Memory B cell (primary cell): ENCODE results near the gene DCDC1.

Experiments
- ATAC-seq: fragments of 150-1000 bp; cut with Tn5 transposase; 2 replicates; pipeline ENCODE4 v1.10.0; 2021; ENCODE audit warnings: low read depth, mild to moderate bottlenecking, moderate library complexity
- DNase-seq, 2 donors: peaks; one replicate each; pipeline ENCODE4 v3.0.0; 2022; ENCODE audit warnings: low spot score in 2 of 2
- H3K27ac Mint-ChIP-seq: one replicate; pipeline ENCODE4 v1.8.0; 2022; ENCODE audit warnings: mild to moderate bottlenecking, moderate library complexity, mixed read lengths
- H3K27me3 Mint-ChIP-seq: one replicate; pipeline ENCODE4 v1.8.0; 2022; ENCODE audit warnings: mixed read lengths
- H3K36me3 Mint-ChIP-seq: one replicate; pipeline ENCODE4 v1.8.0; 2022; ENCODE audit warnings: mild to moderate bottlenecking, mixed read lengths
- H3K4me1 Mint-ChIP-seq: one replicate; pipeline ENCODE4 v1.8.0; 2022; ENCODE audit warnings: mixed read lengths
- H3K4me3 Mint-ChIP-seq: one replicate; pipeline ENCODE4 v1.8.0; 2022; ENCODE audit warnings: mild to moderate bottlenecking, moderate library complexity, mixed read lengths
- H3K9me3 Mint-ChIP-seq: one replicate; pipeline ENCODE4 v1.8.0; 2022; ENCODE audit warnings: mixed read lengths

Gene DCDC1

GRCh38 chr11:30853439-30853838 lies 516.1 kb downstream of the DCDC1 start:
- DNase-seq (no peak), ATAC-seq (no peak)
- Mint-ChIP-seq H3K36me3 (no peaks in the 10 kb centered on the region), H3K4me1 (no peaks in the 10 kb centered on the region), H3K27me3 (no peaks in the 10 kb centered on the region), H3K4me3 (no peak overlapping the region), H3K27ac (no peak overlapping the region), H3K9me3 (no peaks in the 10 kb centered on the region)

- ATAC-seq: no peak
- no peaks in the 10 kb centered on the region for H3K36me3 Mint-ChIP-seq
- H3K4me3 Mint-ChIP-seq: no peak overlapping the region
These were observed 516.9 kb downstream of the DCDC1 start for GRCh38 chr11:30852645-30853044.

DNA sequence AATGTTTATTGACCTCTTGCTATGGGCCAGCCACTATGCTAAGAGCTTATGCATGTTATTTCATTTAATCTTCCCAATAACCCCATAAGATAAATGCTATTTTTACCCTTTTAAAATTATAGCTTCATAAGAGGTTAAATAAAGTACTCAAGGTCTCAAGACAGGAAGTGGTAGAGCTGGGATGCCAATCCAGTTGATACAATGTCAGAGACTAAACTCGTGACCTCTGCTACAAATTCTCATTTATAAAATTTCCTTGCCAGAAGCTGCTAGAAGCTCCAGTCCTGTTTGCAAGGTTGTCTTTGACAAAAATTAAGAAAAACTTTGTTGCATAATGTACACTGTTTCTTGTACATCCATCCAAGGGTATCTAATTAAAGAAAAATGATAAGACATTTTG lies 517.4 kb downstream of the DCDC1 start:
- no peak overlapping the region for H3K4me3 Mint-ChIP-seq
- H3K9me3 Mint-ChIP-seq: no peaks in the 10 kb centered on the region
- DNase-seq (no peak), ATAC-seq (no peak)
- H3K27ac Mint-ChIP-seq: no peak overlapping the region
- H3K36me3 Mint-ChIP-seq: no peaks in the 10 kb centered on the region
- H3K27me3 Mint-ChIP-seq: no peaks in the 10 kb centered on the region
- no peaks in the 10 kb centered on the region for H3K4me1 Mint-ChIP-seq

More at GRCh38 chr11:30852645-30853044, 516.9 kb downstream of the DCDC1 start:
- no peaks in the 10 kb centered on the region for H3K4me1 Mint-ChIP-seq
- no peaks in the 10 kb centered on the region for H3K9me3 Mint-ChIP-seq
- DNase-seq: no peak
- no peak overlapping the region for H3K27ac Mint-ChIP-seq
- no peaks in the 10 kb centered on the region for H3K27me3 Mint-ChIP-seq

GRCh38 chr11:30837252-30837651 lies 532.3 kb downstream of the DCDC1 start:
- H3K36me3 Mint-ChIP-seq: no peaks in the 10 kb centered on the region
- no peak overlapping the region for H3K4me3 Mint-ChIP-seq
- H3K9me3 Mint-ChIP-seq: peaks cover 19% of the 10 kb centered on the region
- H3K4me1 Mint-ChIP-seq: no peaks in the 10 kb centered on the region
- ATAC-seq: no peak
- no peak for DNase-seq
- H3K27ac Mint-ChIP-seq: no peak overlapping the region
- H3K27me3 Mint-ChIP-seq: peaks cover 4% of the 10 kb centered on the region

GRCh38 chr11:30832831-30833230 lies 536.7 kb downstream of the DCDC1 start:
- Mint-ChIP-seq H3K27me3 (peaks cover 6% of the 10 kb centered on the region), H3K9me3 (peaks cover 15% of the 10 kb centered on the region), H3K27ac (no peak overlapping the region), H3K4me3 (no peak overlapping the region), H3K36me3 (no peaks in the 10 kb centered on the region), H3K4me1 (no peaks in the 10 kb centered on the region)
- no peak for DNase-seq
- no peak for ATAC-seq

DNA sequence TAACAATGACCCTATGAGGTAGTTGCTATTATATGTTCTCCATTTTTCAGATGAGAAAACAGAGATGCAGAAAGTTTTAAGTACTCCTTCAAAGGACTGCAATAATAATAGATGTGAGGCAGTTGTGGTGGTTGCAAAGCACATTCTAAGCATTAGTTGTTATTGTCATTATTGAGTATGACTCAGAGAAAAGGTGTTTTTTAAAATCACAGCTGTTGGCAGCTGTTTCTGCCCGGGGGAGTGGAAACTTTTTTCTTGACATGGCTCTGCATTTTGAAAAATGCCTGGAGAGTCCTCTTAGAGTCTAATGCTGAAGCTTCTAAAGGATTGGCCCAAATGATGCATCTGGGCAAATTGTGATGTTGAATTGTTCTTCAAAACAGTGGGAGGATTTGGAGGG lies 538.9 kb downstream of the DCDC1 start:
- no peak for DNase-seq
- peaks cover 10% of the 10 kb centered on the region for H3K9me3 Mint-ChIP-seq
- peaks cover 6% of the 10 kb centered on the region for H3K27me3 Mint-ChIP-seq
- ATAC-seq: no peak
- H3K4me3 Mint-ChIP-seq: no peak overlapping the region
- no peaks in the 10 kb centered on the region for H3K4me1 Mint-ChIP-seq
- no peaks in the 10 kb centered on the region for H3K36me3 Mint-ChIP-seq
- no peak overlapping the region for H3K27ac Mint-ChIP-seq

GRCh38 chr11:30826911-30827310 lies 542.6 kb downstream of the DCDC1 start:
- Mint-ChIP-seq H3K4me1 (no peaks in the 10 kb centered on the region), H3K27ac (no peak overlapping the region), H3K4me3 (no peak overlapping the region), H3K9me3 (no peaks in the 10 kb centered on the region), H3K27me3 (peaks cover 6% of the 10 kb centered on the region), H3K36me3 (no peaks in the 10 kb centered on the region)
- DNase-seq: no peak
- no peak for ATAC-seq

DNA sequence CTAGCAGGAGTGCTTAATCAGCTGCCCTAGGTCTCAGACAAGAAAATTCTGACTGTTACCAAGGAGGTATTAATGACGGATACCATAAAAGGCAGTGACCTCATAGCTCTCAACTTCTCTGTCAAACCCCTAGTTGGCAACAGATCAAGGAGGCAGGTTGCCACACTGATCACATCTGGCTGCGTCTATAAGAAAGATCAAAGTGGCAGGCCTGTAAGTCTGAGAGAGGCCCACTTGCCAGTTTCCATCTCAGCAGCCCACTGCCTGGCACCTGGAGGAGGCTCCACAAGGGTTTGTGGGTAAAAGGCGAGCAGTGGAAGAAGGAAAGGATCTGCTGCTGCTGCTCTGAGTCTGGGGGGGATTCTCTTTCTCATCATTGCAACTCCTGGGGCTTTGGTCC lies 543.8 kb downstream of the DCDC1 start:
- no peak for DNase-seq
- peaks cover 6% of the 10 kb centered on the region for H3K27me3 Mint-ChIP-seq
- H3K27ac Mint-ChIP-seq: no peak overlapping the region
- H3K36me3 Mint-ChIP-seq: no peaks in the 10 kb centered on the region
- no peak overlapping the region for H3K4me3 Mint-ChIP-seq
- no peak for ATAC-seq
- no peaks in the 10 kb centered on the region for H3K9me3 Mint-ChIP-seq
- no peaks in the 10 kb centered on the region for H3K4me1 Mint-ChIP-seq

- Mint-ChIP-seq H3K27ac (no peak overlapping the region), H3K27me3 (peaks cover 2% of the 10 kb centered on the region), H3K9me3 (no peaks in the 10 kb centered on the region), H3K4me3 (no peak overlapping the region), H3K4me1 (no peaks in the 10 kb centered on the region), H3K36me3 (no peaks in the 10 kb centered on the region)
- ATAC-seq: no peak
- DNase-seq: no peak
These were observed 546.4 kb downstream of the DCDC1 start for GRCh38 chr11:30823119-30823518.

- ATAC-seq (no peak), DNase-seq (no peak)
- Mint-ChIP-seq H3K4me3 (no peak overlapping the region), H3K27ac (no peak overlapping the region), H3K27me3 (no peaks in the 10 kb centered on the region), H3K4me1 (no peaks in the 10 kb centered on the region), H3K9me3 (no peaks in the 10 kb centered on the region), H3K36me3 (no peaks in the 10 kb centered on the region)
These were observed 548.0 kb downstream of the DCDC1 start for GRCh38 chr11:30821438-30821965.

- Mint-ChIP-seq H3K27me3 (peaks cover 1% of the 10 kb centered on the region), H3K9me3 (no peaks in the 10 kb centered on the region), H3K4me3 (no peak overlapping the region), H3K4me1 (no peaks in the 10 kb centered on the region), H3K27ac (no peak overlapping the region), H3K36me3 (no peaks in the 10 kb centered on the region)
- DNase-seq: no peak
- no peak for ATAC-seq
These were observed 550.8 kb downstream of the DCDC1 start for GRCh38 chr11:30818721-30819120.

DNA sequence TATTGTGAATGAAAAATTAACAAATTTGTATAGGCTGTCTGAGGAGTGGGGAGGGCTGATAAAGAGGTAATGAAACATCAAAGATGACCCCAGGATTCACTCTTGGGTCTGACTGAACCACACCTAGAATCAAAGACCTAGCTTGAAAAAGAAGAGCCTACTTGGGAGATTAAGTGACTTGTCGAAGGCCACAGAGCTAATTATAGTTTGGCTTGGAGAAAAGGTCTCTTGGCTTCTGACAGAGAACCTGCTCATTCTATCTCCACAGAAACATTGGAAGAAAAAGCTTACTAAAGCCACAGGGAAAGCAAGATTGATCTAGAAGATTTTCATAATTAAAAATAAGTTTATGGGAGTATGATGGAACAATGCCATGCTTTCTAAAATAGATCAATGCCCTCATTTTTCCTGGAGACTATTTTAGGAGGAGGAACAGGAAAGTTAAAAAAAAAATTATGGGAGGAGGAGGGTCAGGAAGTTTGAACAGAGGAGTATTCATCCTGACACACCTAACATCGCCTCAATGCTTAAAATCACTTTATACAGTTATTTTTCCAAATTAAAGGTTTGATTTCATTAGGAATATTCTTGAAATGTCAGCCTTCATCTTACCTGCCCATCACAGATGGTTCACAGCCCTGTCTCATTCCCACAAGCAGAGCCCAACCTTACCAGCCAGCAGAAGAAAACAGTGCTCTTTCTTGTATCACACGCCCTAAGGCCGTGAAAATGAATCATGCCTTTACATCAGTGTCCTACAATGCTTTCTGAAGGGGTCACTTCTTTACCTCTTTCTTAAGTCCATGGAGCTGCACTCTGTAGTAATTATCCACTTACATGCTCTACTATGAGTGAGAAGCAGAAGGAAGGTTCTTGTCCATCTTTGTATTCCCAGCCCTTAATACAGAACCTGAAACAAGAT lies 552.3 kb downstream of the DCDC1 start:
- H3K4me3 Mint-ChIP-seq: no peak overlapping the region
- peaks cover 1% of the 10 kb centered on the region for H3K27me3 Mint-ChIP-seq
- ATAC-seq (no peak), DNase-seq (no peak)
- no peaks in the 10 kb centered on the region for H3K9me3 Mint-ChIP-seq
- H3K36me3 Mint-ChIP-seq: no peaks in the 10 kb centered on the region
- H3K27ac Mint-ChIP-seq: no peak overlapping the region
- H3K4me1 Mint-ChIP-seq: no peaks in the 10 kb centered on the region

GRCh38 chr11:30815619-30816018 lies 553.9 kb downstream of the DCDC1 start:
- peaks cover 1% of the 10 kb centered on the region for H3K27me3 Mint-ChIP-seq
- no peaks in the 10 kb centered on the region for H3K4me1 Mint-ChIP-seq
- DNase-seq (no peak), ATAC-seq (no peak)
- no peaks in the 10 kb centered on the region for H3K9me3 Mint-ChIP-seq
- no peak overlapping the region for H3K27ac Mint-ChIP-seq
- H3K36me3 Mint-ChIP-seq: no peaks in the 10 kb centered on the region
- H3K4me3 Mint-ChIP-seq: no peak overlapping the region

DNA sequence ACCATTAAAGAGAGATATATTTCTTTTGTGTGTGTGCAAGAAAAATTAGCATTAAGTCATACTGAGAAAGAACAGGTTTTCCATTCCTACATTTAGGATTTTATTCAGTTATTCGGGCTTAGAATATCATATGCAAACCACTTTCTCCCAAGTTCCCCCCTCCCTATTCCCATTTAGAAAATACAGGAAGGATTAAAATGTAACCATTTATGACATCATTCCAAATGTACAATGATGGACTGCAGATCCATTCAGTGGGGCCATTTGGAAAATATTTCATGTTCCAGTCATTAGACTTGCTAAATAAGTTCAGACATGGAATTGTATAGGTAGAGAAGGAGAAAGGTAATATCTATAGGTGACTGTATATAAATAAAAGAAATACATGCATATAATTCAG lies 554.8 kb downstream of the DCDC1 start:
- Mint-ChIP-seq H3K4me1 (no peaks in the 10 kb centered on the region), H3K4me3 (no peak overlapping the region), H3K9me3 (no peaks in the 10 kb centered on the region), H3K27ac (no peak overlapping the region), H3K36me3 (no peaks in the 10 kb centered on the region), H3K27me3 (peaks cover 1% of the 10 kb centered on the region)
- DNase-seq (no peak), ATAC-seq (no peak)
